Measurements from ENCODE around the gene SUGT1.

The SUGT1 gene

GRCh38 chr13:52746141-52746540, 93.5 kb downstream of the SUGT1 start:
- no peak overlapping the region for H3K9ac ChIP-seq (ENCODE audit: low read length)
- no peaks in the 10 kb centered on the region for H4K20me1 ChIP-seq (ENCODE audit: insufficient read depth, low read length)
- H3K27ac ChIP-seq (ENCODE audit: low read depth, low read length, poor library complexity, severe bottlenecking), result no peak overlapping the region
- H3F3A ChIP-seq (ENCODE audit: insufficient read depth, low read length), result no peaks in the 10 kb centered on the region
- no peaks in the 10 kb centered on the region for H3K79me2 ChIP-seq (ENCODE audit: insufficient read depth, low read length)
- H3K4me3 ChIP-seq (ENCODE audit: low read depth, low read length, poor library complexity, severe bottlenecking), result no peak overlapping the region
- H3K36me3 ChIP-seq (ENCODE audit: insufficient read depth, low read length), result no peaks in the 10 kb centered on the region
- no peak for TF ChIP-seq EZH2 (IDR thresholded peaks at IDR 0.05; ENCODE audit: borderline replicate concordance, low read length)
- no peak for TF ChIP-seq CTCF (IDR thresholded peaks at IDR 0.05; ENCODE audit: low read length)
- H3K9me2 ChIP-seq (ENCODE audit: low read depth, low read length), result no peaks in the 10 kb centered on the region
- H2AFZ ChIP-seq (ENCODE audit: low read length), result no peak overlapping the region
- no peaks in the 10 kb centered on the region for H3K27me3 ChIP-seq (ENCODE audit: insufficient read depth, low read length)
- no peaks in the 10 kb centered on the region for H3K9me3 ChIP-seq (ENCODE audit: low read length)
- no peak overlapping the region for H3K4me2 ChIP-seq (ENCODE audit: low read length)
- no peaks in the 10 kb centered on the region for H3K4me1 ChIP-seq (ENCODE audit: insufficient read depth, low read length, severe bottlenecking)

GRCh38 chr13:52749419-52749818, 96.8 kb downstream of the SUGT1 start:
- H3K4me2 ChIP-seq (ENCODE audit: low read length), result no peak overlapping the region

More at GRCh38 chr13:52749419-52749818, 96.8 kb downstream of the SUGT1 start:
- Histone ChIP-seq H3K27ac (ENCODE audit: low read depth, low read length, poor library complexity, severe bottlenecking) (no peak overlapping the region), H3K4me1 (ENCODE audit: insufficient read depth, low read length, severe bottlenecking) (no peaks in the 10 kb centered on the region), H3K79me2 (ENCODE audit: insufficient read depth, low read length) (no peaks in the 10 kb centered on the region), H3K36me3 (ENCODE audit: insufficient read depth, low read length) (no peaks in the 10 kb centered on the region), H3K9me2 (ENCODE audit: low read depth, low read length) (no peaks in the 10 kb centered on the region), H3K9me3 (ENCODE audit: low read length) (no peaks in the 10 kb centered on the region), H3K4me3 (ENCODE audit: low read depth, low read length, poor library complexity, severe bottlenecking) (no peak overlapping the region), H3K27me3 (ENCODE audit: insufficient read depth, low read length) (no peaks in the 10 kb centered on the region), H3K9ac (ENCODE audit: low read length) (no peak overlapping the region), H3F3A (ENCODE audit: insufficient read depth, low read length) (no peaks in the 10 kb centered on the region), H4K20me1 (ENCODE audit: insufficient read depth, low read length) (no peaks in the 10 kb centered on the region), H2AFZ (ENCODE audit: low read length) (no peak overlapping the region)
- no peak for TF ChIP-seq CTCF (IDR thresholded peaks at IDR 0.05; ENCODE audit: low read length)
- no peak for TF ChIP-seq EZH2 (IDR thresholded peaks at IDR 0.05; ENCODE audit: borderline replicate concordance, low read length)
